NOMO-1 treated with dmso at 0.1 percent for 144 hours (cell line): Measurements from ENCODE around the gene TFB1M.

ENCODE experiments used
- DNase-seq: peaks from one replicate; lab custom pipeline; 2025; ENCODE audit not compliant: unreplicated experiment; lab: John Stamatoyannopoulos, UW

Gene TFB1M

GRCh38 chr6:155265843-155266535 is 48.3 kb downstream of the TFB1M start:
- no peak for DNase-seq

GRCh38 chr6:155264693-155265320 is 49.5 kb downstream of the TFB1M start:
- DNase-seq, result no peak

- DNase-seq, result no peak
These were observed 50.8 kb downstream of the TFB1M start, which contains the start of gene CLDN20 for GRCh38 chr6:155263373-155264063. CLDN20 (plus strand) TSS chr6:155264013; CDS start chr6:155275720, 11,707 bp downstream.

- no peak for DNase-seq
These were observed 51.6 kb downstream of the TFB1M start for GRCh38 chr6:155262655-155263054.

GRCh38 chr6:155261111-155261900 is 53.0 kb downstream of the TFB1M start:
- no peak for DNase-seq

GRCh38 chr6:155260686-155261085 is 53.6 kb downstream of the TFB1M start:
- DNase-seq, result no peak

- DNase-seq, result no peak
These were observed 54.4 kb downstream of the TFB1M start for GRCh38 chr6:155259897-155260296.

GRCh38 chr6:155259204-155259603 is 55.1 kb downstream of the TFB1M start:
- no peak for DNase-seq

- no peak for DNase-seq
These were observed 56.5 kb downstream of the TFB1M start for GRCh38 chr6:155257796-155258195.

- DNase-seq, result no peak
These were observed 58.0 kb downstream of the TFB1M start for GRCh38 chr6:155256122-155256795.

- DNase-seq, result no peak
These were observed 60.1 kb downstream of the TFB1M start for GRCh38 chr6:155254139-155254538.

- no peak for DNase-seq
These were observed 60.9 kb downstream of the TFB1M start for GRCh38 chr6:155253337-155253736.

- DNase-seq, result no peak
These were observed 61.7 kb downstream of the TFB1M start for GRCh38 chr6:155252581-155252980.

- no peak for DNase-seq
These were observed 63.4 kb downstream of the TFB1M start for GRCh38 chr6:155250701-155251381.

- DNase-seq, result no peak
These were observed 66.0 kb downstream of the TFB1M start for GRCh38 chr6:155248008-155249001.

- DNase-seq, result no peak
These were observed 66.7 kb downstream of the TFB1M start for GRCh38 chr6:155247618-155248007.

- no peak for DNase-seq
These were observed 67.5 kb downstream of the TFB1M start for GRCh38 chr6:155246825-155247224.

GRCh38 chr6:155245831-155246230 is 68.5 kb downstream of the TFB1M start:
- no peak for DNase-seq

- no peak for DNase-seq
These were observed 69.1 kb downstream of the TFB1M start for GRCh38 chr6:155245193-155245592.
